ENCODE data around the gene ADGB. TPM values are rescaled to one million over a fixed set of nuclear protein-coding genes. Genes with fewer than 3 reads are reported as not detected.

ADGB gene
- total RNA-seq, 1 donor from 2014 or later: not detected

GRCh38 chr6:146670161-146670560, 71.4 kb downstream of the ADGB start:
- Mint-ChIP-seq H3K4me1 (no peaks in the 10 kb centered on the region), H3K9me3 (no peaks in the 10 kb centered on the region), H3K4me3 (no peak overlapping the region), H3K27ac (no peak overlapping the region), H3K27me3 (peaks cover 3% of the 10 kb centered on the region), H3K36me3 (ENCODE audit: low read depth) (no peaks in the 10 kb centered on the region)
- ChIA-PET CTCF (no interaction called here), POLR2A (no interaction called here)
- ATAC-seq (ENCODE audit: low read depth) (no peak), DNase-seq (no peak)
- intact Hi-C loops (cut with micrococcal nuclease): no loop called here
- TF ChIP-seq CTCF (IDR thresholded peaks at IDR 0.05): no peak

- H3K9me3 Mint-ChIP-seq: no peaks in the 10 kb centered on the region
- no peak overlapping the region for H3K4me3 Mint-ChIP-seq
- no peaks in the 10 kb centered on the region for H3K36me3 Mint-ChIP-seq (ENCODE audit: low read depth)
- ChIA-PET CTCF (no interaction called here), POLR2A (no interaction called here)
- intact Hi-C loops (cut with micrococcal nuclease): no loop called here
- no peaks in the 10 kb centered on the region for H3K4me1 Mint-ChIP-seq
- H3K27me3 Mint-ChIP-seq: peaks cover 3% of the 10 kb centered on the region
- no peak overlapping the region for H3K27ac Mint-ChIP-seq
- ATAC-seq (ENCODE audit: low read depth) (no peak), DNase-seq (no peak)
- no peak for TF ChIP-seq CTCF (IDR thresholded peaks at IDR 0.05)
Measured at GRCh38 chr6:146673069-146673468, 74.3 kb downstream of the ADGB start.

- Mint-ChIP-seq H3K36me3 (ENCODE audit: low read depth) (no peaks in the 10 kb centered on the region), H3K4me1 (no peaks in the 10 kb centered on the region), H3K9me3 (no peaks in the 10 kb centered on the region), H3K4me3 (no peak overlapping the region), H3K27ac (no peak overlapping the region), H3K27me3 (no peaks in the 10 kb centered on the region)
- ATAC-seq (ENCODE audit: low read depth) (no peak), DNase-seq (no peak)
- TF ChIP-seq CTCF (IDR thresholded peaks at IDR 0.05): no peak
- POLR2A ChIA-PET: no interaction called here
- intact Hi-C loops (cut with micrococcal nuclease): no loop called here
- CTCF ChIA-PET: no interaction called here
Measured at GRCh38 chr6:146679386-146679785, 80.6 kb downstream of the ADGB start.

- DNase-seq: no peak
- ATAC-seq (ENCODE audit: low read depth): no peak
- no peaks in the 10 kb centered on the region for H3K36me3 Mint-ChIP-seq (ENCODE audit: low read depth)
- H3K27me3 Mint-ChIP-seq: no peaks in the 10 kb centered on the region
- H3K9me3 Mint-ChIP-seq: no peaks in the 10 kb centered on the region
- CTCF ChIA-PET: no interaction called here
- no peaks in the 10 kb centered on the region for H3K4me1 Mint-ChIP-seq
- POLR2A ChIA-PET: no interaction called here
- H3K4me3 Mint-ChIP-seq: no peak overlapping the region
- no peak overlapping the region for H3K27ac Mint-ChIP-seq
- TF ChIP-seq CTCF (IDR thresholded peaks at IDR 0.05): no peak
- intact Hi-C loops (cut with micrococcal nuclease): no loop called here
Measured at GRCh38 chr6:146682919-146683318, 84.1 kb downstream of the ADGB start.

- H3K27me3 Mint-ChIP-seq: no peaks in the 10 kb centered on the region
- H3K4me1 Mint-ChIP-seq: no peaks in the 10 kb centered on the region
- intact Hi-C loops (cut with micrococcal nuclease): no loop called here
- DNase-seq: no peak
- no peak overlapping the region for H3K4me3 Mint-ChIP-seq
- no peak overlapping the region for H3K27ac Mint-ChIP-seq
- no peak for ATAC-seq (ENCODE audit: low read depth)
- no peaks in the 10 kb centered on the region for H3K36me3 Mint-ChIP-seq (ENCODE audit: low read depth)
- POLR2A ChIA-PET: no interaction called here
- no peak for TF ChIP-seq CTCF (IDR thresholded peaks at IDR 0.05)
- CTCF ChIA-PET: no interaction called here
- H3K9me3 Mint-ChIP-seq: no peaks in the 10 kb centered on the region
Measured at GRCh38 chr6:146689806-146690205, 91.0 kb downstream of the ADGB start.

All from activated B cell treated with CpG ODN at 0.5 μM for 24 hours (primary cell).